Activated B cell treated with CpG ODN at 0.5 μM for 24 hours (primary cell): ENCODE measurements around the gene ATPAF2. TPM values are rescaled to one million over a fixed set of nuclear protein-coding genes. Genes with fewer than 3 reads are reported as not detected.

Experiments used
- ATAC-seq: fragments of 200-7000 bp; cut with Tn5 transposase; one replicate; pipeline ENCODE4 v1.10.0; 2021; ENCODE audit warnings: low read depth, mild to moderate bottlenecking, moderate library complexity
- CTCF ChIA-PET: fragments of 350-600 bp; sonication (Branson Sonifier 250); formaldehyde crosslinking; loops from one replicate; lab custom pipeline; 2021; ENCODE audit warnings: antibody characterized with exemption; lab: Charles Lee
- POLR2A ChIA-PET: fragments of 350-600 bp; sonication (Branson Sonifier 250); formaldehyde crosslinking; loops from one replicate; lab custom pipeline; 2021; ENCODE audit warnings: antibody characterized with exemption; lab: Charles Lee
- DNase-seq: peaks from one replicate; pipeline ENCODE4 v3.0.0; 2022
- H3K27ac Mint-ChIP-seq: one replicate; pipeline ENCODE4 v1.8.0; 2020; ENCODE audit warnings: mixed read lengths
- H3K27me3 Mint-ChIP-seq: one replicate; pipeline ENCODE4 v1.8.0; 2021; ENCODE audit warnings: mixed read lengths
- H3K36me3 Mint-ChIP-seq: one replicate; pipeline ENCODE4 v1.8.0; 2021; ENCODE audit warnings: low read depth, mixed read lengths
- H3K4me1 Mint-ChIP-seq: one replicate; pipeline ENCODE4 v1.8.0; 2021; ENCODE audit warnings: mixed read lengths
- H3K4me3 Mint-ChIP-seq: one replicate; pipeline ENCODE4 v1.8.0; 2020; ENCODE audit warnings: mild to moderate bottlenecking, mixed read lengths
- H3K9me3 Mint-ChIP-seq: one replicate; pipeline ENCODE4 v1.8.0; 2020; ENCODE audit warnings: mixed read lengths
- CTCF ChIP-seq: fragments of 200-600 bp; IDR thresholded peaks from one replicate; pipeline ENCODE4 v1.8.0; 2022; ENCODE audit warnings: antibody characterized with exemption, mild to moderate bottlenecking
- intact Hi-C: fragments of 100-400 bp; cut with micrococcal nuclease; formaldehyde crosslinking; loops from one replicate; pipeline ENCODE4 v1.15.1; 2024
- total RNA-seq: library from RNA; stranded (reverse); gene quantifications from 2 replicates; pipeline ENCODE4 v1.2.3, GENCODE V29; 2022

The ATPAF2 gene
- total RNA-seq, 1 donor from 2014 or later: 69.1 TPM

DNA sequence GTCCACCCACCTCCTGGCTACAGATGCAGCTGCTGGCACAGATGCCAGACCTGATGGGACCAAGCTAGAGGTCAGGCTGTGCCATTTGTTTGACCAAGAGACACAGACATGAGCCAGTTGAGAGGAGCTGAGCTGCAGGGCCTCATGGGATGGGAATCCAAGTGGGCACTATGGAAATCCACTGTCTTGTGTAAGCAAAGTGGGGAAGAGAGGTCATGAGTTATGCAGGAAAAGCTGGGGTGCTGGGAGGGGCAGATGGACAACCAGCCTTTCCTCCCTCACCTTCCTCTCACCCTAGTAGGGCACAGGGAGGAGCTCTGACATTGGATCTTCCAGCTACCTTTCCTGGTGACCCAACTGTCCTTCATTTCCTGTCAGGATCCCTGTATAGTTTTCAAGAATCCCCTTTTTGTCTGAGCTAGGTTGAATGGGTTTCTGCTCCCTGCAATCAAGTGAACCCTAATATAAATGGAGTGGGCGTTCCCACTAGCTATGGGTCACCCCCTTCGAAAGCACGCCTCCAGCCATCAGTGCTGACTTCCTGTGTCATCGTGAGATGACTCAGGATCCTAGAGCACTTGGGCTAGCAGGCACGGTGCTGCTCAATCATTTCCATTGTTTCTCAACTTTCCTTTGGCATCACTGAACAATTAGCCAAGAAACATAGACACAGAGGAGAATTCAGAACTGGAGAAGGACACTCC is 13.6 kb downstream of the ATPAF2 start:
- H3K4me3 Mint-ChIP-seq: no peak overlapping the region
- no peaks in the 10 kb centered on the region for H3K9me3 Mint-ChIP-seq
- H3K36me3 Mint-ChIP-seq: peaks cover 55% of the 10 kb centered on the region
- intact Hi-C loops: no loop called here
- ChIA-PET CTCF (no interaction called here), POLR2A (no interaction called here)
- no peak for TF ChIP-seq CTCF
- DNase-seq: no peak
- H3K4me1 Mint-ChIP-seq: peaks cover 3% of the 10 kb centered on the region
- no peaks in the 10 kb centered on the region for H3K27me3 Mint-ChIP-seq
- ATAC-seq: no peak
- H3K27ac Mint-ChIP-seq: no peak overlapping the region

DNA sequence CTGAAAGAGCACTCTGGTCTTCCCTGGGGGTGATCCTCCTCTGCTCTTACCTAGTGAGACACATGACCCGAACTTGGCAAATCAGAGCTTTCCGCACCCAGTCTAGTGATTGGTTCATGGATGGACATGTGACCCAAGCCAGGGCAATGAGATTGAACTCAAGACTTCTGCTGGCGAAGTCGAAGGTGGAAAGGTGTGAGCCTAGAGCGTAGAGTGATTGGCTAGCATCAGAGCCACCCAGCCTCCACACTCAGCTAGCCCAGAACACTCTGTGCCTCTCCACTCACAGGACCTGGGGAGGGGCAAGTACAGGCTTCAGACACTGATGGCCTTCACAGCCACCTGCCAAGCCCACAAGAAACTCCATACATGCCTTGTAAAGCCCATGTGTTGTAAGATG is 17.6 kb downstream of the ATPAF2 start:
- Mint-ChIP-seq H3K4me1 (peaks cover 3% of the 10 kb centered on the region), H3K27me3 (no peaks in the 10 kb centered on the region), H3K36me3 (peaks cover 61% of the 10 kb centered on the region), H3K4me3 (no peak overlapping the region), H3K27ac (no peak overlapping the region), H3K9me3 (no peaks in the 10 kb centered on the region)
- DNase-seq (no peak), ATAC-seq (no peak)
- ChIA-PET CTCF (interaction anchor here (1.7 kb wide), 1 partner anchor 12 kb away, joined by 7 read pairs; no protein-coding TSS in a partner anchor), POLR2A (no interaction called here)
- intact Hi-C loops: no loop called here
- TF ChIP-seq CTCF: no peak

DNA sequence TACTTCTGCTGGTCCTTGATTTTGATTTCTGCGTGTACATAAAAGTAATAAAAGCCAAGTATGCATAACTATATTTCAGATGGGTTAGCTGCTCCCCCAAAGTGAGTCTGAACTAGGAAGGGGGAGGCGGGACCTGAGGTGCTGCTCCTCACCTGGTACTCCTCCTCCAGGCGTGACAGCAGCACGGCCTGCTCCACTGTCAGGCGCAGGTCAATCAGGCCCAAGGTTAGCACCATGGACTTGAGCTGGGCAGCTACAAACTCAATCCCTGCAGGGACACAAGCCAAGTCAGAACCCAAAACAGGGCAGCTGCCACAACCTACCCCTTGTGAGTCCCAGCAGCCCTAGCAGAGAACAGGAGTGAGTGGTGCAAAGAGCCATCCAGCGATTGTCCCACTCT is 18.0 kb downstream of the ATPAF2 start:
- DNase-seq (no peak), ATAC-seq (no peak)
- ChIA-PET POLR2A (interaction anchor here (0.7 kb wide), 1 partner anchor 172 kb away, joined by 3 read pairs; no protein-coding TSS in a partner anchor), CTCF (no interaction called here)
- no peaks in the 10 kb centered on the region for H3K27me3 Mint-ChIP-seq
- TF ChIP-seq CTCF: no peak
- H3K27ac Mint-ChIP-seq: no peak overlapping the region
- H3K36me3 Mint-ChIP-seq: peaks cover 65% of the 10 kb centered on the region
- H3K4me1 Mint-ChIP-seq: peaks cover 3% of the 10 kb centered on the region
- intact Hi-C loops: no loop called here
- no peak overlapping the region for H3K4me3 Mint-ChIP-seq
- no peaks in the 10 kb centered on the region for H3K9me3 Mint-ChIP-seq

DNA sequence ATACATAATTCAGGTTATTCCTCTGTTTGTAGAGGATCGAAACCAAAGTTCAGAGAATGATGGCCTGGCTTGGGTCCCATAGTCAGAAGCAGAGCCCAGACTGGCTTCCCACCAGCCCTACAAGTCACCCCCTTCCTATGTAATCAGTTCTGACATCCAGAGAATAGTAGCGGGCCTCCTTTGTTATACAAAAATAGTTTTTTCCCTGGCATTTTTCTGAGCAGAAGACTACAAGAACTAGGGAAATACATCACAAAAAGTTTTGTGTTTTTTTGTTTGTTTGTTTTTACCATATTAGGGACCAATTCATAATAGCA is 19.2 kb downstream of the ATPAF2 start:
- CTCF ChIA-PET: no interaction called here
- H3K4me1 Mint-ChIP-seq: no peaks in the 10 kb centered on the region
- ATAC-seq (no peak), DNase-seq (no peak)
- POLR2A ChIA-PET: no interaction called here
- H3K27me3 Mint-ChIP-seq: no peaks in the 10 kb centered on the region
- H3K36me3 Mint-ChIP-seq: peaks cover 69% of the 10 kb centered on the region
- H3K27ac Mint-ChIP-seq: no peak overlapping the region
- H3K9me3 Mint-ChIP-seq: no peaks in the 10 kb centered on the region
- intact Hi-C loops: no loop called here
- TF ChIP-seq CTCF: no peak
- H3K4me3 Mint-ChIP-seq: no peak overlapping the region

GRCh38 chr17:18018411-18018921 is 20.5 kb downstream of the ATPAF2 start:
- H3K27ac Mint-ChIP-seq: no peak overlapping the region
- DNase-seq: no peak
- H3K36me3 Mint-ChIP-seq: peaks cover 65% of the 10 kb centered on the region
- no peak for TF ChIP-seq CTCF
- no peaks in the 10 kb centered on the region for H3K9me3 Mint-ChIP-seq
- no peak overlapping the region for H3K4me3 Mint-ChIP-seq
- intact Hi-C loops: no loop called here
- POLR2A ChIA-PET: no interaction called here
- no peak for ATAC-seq
- CTCF ChIA-PET: no interaction called here
- no peaks in the 10 kb centered on the region for H3K4me1 Mint-ChIP-seq
- no peaks in the 10 kb centered on the region for H3K27me3 Mint-ChIP-seq
